HG03066 (cell line): ENCODE results near the gene PRPF40B.
"Not testable (repeated sequence)": the region's sequence is repeated elsewhere in the genome, so short reads cannot be mapped to it uniquely, and the experiment has no call there.

Source experiments
- ATAC-seq: cut with Tn5 transposase; IDR thresholded peaks from one replicate; pipeline ENCODE4 v1.9.1; 2021; ENCODE audit warnings: low read depth; ENCODE audit not compliant: unreplicated experiment

The PRPF40B gene

GRCh38 chr12:49623142-49623904 lies at the start of gene PRPF40B:
Gene PRPF40B (plus strand): TSS chr12:49623561. CDS start chr12:49623591, 30 bp downstream.
- ATAC-seq: peak; percentile 62

GRCh38 chr12:49577589-49578315 lies 45.6 kb upstream of the PRPF40B start:
- ATAC-seq: no peak

DNA sequence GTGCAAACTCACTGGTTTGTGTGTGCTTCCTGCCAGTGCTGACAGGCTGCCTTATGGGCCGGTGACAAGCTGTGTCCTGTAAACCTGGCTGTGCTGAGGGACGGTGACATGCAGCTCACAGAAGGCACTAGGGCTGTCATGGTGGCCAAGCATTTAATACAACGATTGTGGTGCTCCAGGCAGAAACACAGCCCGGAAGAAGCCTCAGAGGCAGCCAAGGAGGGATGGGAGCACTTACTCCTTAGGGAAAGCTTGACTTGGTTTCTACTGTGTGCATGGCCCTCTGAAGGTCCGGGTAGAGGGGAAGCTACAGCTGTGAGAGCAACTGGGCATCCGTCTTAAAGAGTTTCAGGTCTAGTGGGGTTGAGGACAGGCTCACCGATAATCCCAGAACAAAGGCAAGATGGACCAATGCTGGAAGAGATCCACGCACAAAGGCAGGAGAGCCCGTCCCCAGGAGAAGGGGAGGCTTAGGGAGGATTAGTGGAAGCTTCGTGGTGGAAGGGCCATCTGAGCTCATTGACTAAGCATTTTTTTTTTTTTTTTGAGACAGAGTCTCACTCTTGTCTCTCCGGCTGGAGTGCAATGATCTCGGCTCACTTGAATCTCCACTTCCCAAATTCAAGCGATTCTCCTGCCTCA lies 44.8 kb upstream of the PRPF40B start:
- ATAC-seq: no peak

- ATAC-seq: no peak
Observed at GRCh38 chr12:49580572-49581535, 42.5 kb upstream of the PRPF40B start.

- no peak for ATAC-seq
Observed at GRCh38 chr12:49582201-49582600, 41.2 kb upstream of the PRPF40B start.

- no peak for ATAC-seq
Observed at GRCh38 chr12:49582850-49583249, 40.5 kb upstream of the PRPF40B start.

DNA sequence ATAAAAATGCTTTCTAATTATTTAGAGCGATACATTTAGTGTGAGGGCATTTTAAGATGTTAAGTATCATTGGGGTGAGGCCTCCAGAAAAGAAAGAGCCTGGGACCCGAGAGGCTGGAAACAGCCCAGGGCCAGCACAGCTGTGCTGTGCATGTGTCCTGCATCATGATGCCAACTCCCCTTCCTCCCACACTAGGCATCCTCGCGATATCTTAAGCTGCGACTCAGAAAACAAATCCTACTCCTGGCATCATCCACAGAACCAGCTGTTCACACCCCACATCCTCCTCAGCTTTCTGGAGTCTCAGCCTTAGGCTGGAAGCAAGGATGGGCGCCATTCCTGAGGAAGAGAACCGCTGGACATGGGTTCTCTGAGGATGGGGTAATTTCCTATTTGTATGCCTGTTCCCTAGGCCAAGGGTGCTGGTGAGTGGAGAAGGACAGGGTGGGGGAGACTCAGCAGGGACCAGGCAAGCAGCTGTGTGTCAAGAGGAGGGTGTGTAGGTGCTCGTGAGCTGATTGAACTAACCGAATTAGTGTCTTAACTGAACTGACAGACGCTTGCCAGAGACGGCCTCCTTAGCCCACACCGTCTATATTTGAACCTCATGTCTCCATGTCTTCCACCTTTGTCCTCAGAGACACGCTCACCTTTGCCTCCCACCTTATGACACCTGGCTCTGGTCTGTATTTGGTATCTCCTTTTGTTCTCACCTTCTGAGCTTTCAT lies 39.8 kb upstream of the PRPF40B start:
- no peak for ATAC-seq

DNA sequence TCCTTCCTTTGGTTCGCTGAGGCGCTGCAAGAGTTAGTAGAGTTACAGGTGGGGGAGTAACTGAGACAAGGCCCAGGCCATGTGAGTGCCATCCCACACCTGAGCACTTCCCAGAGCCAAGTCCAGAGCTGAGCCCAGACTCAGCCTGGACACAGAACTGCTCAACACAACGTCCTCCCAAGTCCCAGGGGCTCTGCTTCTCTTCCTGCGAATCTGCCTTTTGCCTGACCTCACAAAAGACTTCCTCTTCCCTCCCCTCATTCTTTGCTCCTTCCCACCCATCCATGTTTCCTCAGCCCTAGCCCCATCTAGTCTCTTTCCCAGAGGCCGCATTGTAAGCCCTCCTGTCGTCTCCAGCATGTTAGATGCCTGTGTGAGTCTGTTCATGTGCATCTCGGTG lies 38.8 kb upstream of the PRPF40B start:
- no peak for ATAC-seq

- ATAC-seq: no peak
Observed at GRCh38 chr12:49585477-49586459, 37.6 kb upstream of the PRPF40B start.

DNA sequence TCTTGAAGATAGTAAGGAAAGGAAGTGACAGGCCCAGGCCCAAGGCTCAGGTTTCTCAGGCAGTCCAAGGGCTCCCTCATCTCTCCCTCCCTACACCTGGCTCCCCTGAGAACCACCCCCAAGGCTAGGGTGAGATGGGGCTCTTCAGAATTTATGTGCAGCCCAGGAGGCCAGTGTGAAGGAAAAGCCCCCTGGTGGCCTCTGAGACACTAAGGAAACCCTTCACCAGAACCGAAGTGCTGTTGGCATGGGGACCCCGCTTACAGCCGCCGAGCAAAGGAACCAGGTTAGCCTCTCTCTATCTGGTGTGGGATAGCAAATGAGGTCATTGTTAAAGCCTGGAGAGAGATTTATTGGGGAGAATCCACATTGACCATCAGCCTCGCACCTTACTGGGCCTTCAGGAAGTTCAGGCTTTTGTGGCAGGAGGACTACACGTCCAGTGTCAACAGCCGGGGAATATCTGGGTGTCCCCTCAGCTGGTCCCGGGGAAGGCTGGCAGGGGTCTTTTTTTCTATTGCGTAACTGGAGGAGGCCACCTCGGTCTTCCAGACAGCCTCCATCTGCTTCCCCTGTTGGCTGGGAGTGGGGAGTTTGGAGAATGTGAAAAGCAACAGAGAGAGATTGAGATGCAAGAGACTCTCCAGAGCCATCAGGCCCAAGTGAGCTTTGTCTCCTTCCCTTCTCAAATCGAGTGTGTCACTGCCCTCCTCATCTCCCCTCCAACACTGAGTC lies 36.0 kb upstream of the PRPF40B start:
- ATAC-seq: no peak

GRCh38 chr12:49588281-49588680 lies 35.1 kb upstream of the PRPF40B start:
- no peak for ATAC-seq

GRCh38 chr12:49588721-49589516 lies 34.4 kb upstream of the PRPF40B start:
- no peak for ATAC-seq

DNA sequence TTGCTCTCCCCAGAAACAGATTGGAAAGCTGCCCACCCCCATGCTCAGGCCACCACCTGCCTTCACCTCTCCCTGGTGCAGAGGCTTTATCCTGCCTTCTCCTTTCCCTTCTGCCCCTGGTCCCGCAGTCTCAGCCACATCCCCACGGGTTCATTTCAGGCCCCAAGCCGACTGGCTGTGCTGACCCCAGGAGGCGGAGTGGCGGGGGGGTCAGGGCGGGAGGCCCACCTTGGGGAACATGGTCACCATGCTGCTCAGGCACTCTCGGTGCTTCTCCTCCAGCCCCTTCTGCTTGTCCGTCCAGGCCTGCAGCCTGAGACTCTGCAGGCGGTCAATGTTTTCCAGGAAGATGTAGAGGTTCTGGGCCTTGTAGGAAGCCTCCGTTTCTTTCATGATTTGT lies 24.8 kb upstream of the PRPF40B start:
- ATAC-seq: no peak

DNA sequence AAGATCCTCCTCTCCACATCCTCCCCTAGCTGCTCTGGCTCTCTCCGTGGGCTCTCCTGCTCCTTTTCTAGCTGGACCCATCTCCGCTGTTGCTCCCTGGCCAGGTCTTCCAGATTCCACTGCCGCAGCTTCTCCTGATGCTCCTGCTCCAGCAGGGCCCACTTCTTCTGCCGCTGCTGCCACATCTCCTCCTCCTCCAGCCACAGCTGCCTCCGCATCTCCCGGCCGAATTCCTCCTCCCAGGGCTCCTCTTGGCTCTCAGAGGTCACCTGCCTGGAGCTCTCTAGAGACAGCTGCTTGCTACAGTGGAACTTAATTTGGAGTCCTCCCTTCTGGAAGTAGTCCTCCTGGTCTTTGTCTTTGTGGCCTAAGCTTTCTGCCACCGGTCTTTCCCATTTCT lies 23.4 kb upstream of the PRPF40B start:
- no peak for ATAC-seq

DNA sequence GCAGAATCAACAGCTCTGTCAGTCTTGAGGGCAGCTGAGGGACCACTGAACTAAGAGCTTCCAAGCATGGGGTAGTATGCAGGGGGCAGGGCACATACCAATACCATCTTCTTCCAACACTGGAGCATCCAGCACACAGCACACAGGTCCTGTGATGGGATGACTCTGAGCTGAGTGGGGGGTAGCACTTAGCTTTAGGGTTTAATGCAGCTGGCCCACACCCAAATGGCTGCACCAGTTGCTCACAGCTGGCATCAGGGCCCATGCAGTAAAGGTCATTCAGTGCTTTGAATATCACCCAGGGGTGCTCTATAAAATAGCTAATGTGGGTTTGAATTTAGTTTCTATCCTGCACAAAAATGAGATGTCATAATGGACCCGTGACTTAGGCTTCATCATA lies 19.6 kb upstream of the PRPF40B start:
- no peak for ATAC-seq

DNA sequence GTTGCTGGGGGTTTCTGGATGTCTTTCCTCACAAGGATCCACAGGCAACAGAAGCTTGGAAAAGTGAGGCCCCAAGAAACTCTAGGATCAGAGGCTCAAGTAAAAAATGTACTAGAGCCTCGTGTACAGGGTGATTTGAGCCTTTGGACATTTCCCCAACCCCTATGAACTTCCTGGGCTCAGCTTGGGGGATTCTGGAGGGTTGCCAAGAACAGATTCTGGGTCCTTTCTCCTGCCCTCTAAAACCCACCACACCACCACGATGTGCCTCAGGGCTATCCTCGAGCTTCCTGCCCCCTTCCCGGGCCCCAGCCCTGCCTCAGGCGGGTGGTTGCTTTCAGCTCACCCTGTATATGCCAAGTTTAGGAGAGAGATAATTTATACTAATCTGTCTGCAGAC lies 18.5 kb upstream of the PRPF40B start:
- no peak for ATAC-seq

- not testable (repeated sequence) for ATAC-seq
Observed at GRCh38 chr12:49605539-49605938, 17.8 kb upstream of the PRPF40B start, which contains the start of gene FAM186B. Gene FAM186B (minus strand): TSS chr12:49605639. CDS start chr12:49605477, 162 bp downstream.
